GM12875 (cell line): ENCODE data around the gene RNF31.

Experiments used
- H3K4me3 ChIP-seq: one replicate; pipeline ENCODE4 v1.5.1; 2011; ENCODE audit warnings: low read depth, low read length, control low read depth
- TF ChIP-seq, protein P1 (sequence below): IDR thresholded peaks from 2 replicates; pipeline ENCODE4 v1.5.1; 2011; ENCODE audit warnings: low read depth, mild to moderate bottlenecking, control low read depth, inconsistent platforms, low read length, moderate library complexity, borderline replicate concordance; ENCODE audit not compliant: insufficient read depth

RNF31 gene

DNA sequence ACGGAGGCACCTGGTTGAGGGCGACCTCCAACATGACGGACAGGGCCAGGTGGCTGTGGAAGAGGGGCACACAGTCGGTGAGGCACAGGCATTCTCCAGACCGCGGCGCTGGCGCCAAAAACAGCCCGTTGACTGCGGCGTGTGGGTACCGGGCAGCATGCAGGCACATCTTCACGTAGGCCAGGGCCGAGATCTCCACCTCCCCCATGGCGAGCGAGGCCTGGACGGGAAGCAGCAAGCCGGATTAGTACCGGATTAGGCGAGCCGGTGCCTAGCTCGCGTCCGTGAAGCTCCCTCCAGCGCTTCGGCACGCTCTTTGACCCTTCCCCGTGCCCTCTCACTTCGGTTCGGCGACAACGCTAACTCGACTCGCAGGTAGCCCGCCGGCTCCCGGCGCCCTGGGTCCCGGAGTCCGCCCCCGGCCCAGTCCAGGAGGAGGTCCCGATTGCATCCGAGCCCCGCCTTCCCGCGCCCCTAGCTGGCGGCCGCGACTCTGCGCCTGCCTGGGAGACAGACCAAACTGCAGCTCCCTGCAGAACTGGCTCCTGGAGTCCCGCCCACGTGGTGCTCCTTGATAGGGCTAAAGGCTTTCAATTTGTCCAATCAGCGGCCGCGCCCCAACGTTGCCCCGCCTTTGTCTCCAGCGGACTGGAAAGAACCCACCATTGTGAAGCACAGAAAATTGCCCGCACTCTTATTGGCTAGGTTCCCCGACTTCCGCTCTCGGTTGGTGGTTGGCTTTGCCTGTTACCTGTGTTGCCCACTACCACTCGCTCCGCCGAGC, 6.0 kb upstream of the RNF31 start, which contains the start of gene EMC9:
EMC9 (minus strand) TSS at position 495 of the 784 bp plus-strand sequence; CDS start at position 208, 287 bp downstream.
- TF ChIP-seq, protein P1, sequence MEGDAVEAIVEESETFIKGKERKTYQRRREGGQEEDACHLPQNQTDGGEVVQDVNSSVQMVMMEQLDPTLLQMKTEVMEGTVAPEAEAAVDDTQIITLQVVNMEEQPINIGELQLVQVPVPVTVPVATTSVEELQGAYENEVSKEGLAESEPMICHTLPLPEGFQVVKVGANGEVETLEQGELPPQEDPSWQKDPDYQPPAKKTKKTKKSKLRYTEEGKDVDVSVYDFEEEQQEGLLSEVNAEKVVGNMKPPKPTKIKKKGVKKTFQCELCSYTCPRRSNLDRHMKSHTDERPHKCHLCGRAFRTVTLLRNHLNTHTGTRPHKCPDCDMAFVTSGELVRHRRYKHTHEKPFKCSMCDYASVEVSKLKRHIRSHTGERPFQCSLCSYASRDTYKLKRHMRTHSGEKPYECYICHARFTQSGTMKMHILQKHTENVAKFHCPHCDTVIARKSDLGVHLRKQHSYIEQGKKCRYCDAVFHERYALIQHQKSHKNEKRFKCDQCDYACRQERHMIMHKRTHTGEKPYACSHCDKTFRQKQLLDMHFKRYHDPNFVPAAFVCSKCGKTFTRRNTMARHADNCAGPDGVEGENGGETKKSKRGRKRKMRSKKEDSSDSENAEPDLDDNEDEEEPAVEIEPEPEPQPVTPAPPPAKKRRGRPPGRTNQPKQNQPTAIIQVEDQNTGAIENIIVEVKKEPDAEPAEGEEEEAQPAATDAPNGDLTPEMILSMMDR = no peak
- peak within 1 kb of the TSS; percentile 67 for H3K4me3 ChIP-seq

GRCh38 chr14:24143511-24143910, 3.8 kb upstream of the RNF31 start:
- H3K4me3 ChIP-seq = no peak overlapping the region
- TF ChIP-seq, protein P1 = no peak

DNA sequence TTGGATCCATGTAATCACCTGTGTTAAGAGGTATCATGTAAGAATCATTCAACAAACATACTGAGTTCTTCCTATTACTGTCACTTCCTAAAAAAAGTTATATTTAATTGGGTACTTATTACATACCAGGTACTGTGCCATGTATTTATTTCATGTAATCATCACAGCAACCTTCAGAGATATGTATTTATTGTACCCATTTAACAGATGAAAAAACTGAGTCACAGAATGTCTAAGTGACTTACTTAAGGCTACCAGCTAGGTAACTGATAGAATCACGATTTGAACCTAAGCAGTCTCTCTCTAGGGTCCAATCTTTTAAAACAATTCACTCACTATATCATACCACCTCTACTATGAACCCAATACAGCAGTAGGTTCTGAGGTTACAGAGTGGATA, 2.8 kb upstream of the RNF31 start:
- H3K4me3 ChIP-seq = no peak overlapping the region
- TF ChIP-seq, protein P1 = no peak

- H3K4me3 ChIP-seq = peak overlapping the region; percentile 53
- TF ChIP-seq, protein P1 = no peak
Measured at GRCh38 chr14:24145219-24145618, 2.1 kb upstream of the RNF31 start.

- peak overlapping the region; percentile 53 for H3K4me3 ChIP-seq
- TF ChIP-seq, protein P1 = no peak
Measured at GRCh38 chr14:24145690-24146452, 1.4 kb upstream of the RNF31 start.

DNA sequence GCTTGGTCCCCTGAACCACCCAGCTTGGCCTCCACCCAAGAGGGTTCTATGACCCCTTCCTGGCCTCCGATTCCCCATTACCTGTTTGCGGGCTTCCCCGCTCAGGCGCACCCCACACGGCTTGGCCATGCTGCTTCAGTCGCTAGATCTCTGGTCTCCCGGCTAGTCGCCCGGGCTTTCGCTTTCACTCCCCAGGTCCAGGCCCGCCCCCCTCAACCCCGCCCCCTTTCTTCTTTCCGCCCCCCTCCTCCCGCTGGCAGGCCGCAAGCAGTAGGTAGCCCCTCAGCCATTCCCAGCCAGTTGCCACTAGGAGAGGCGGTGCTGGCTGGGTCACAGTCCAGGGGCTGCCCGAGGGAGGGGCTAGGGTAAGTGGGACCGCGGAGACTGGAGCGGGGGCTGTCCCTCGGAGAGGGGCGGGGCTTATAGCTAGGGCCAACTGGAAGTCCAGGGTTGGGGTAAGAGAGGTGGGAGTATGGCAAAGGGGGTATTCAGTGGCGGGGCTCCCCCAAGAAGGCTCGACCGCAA, 783 bp upstream of the RNF31 start, which contains the start of gene PSME2:
PSME2 (minus strand) TSS at position 158 of the 525 bp plus-strand sequence; CDS start at position 129, 29 bp downstream.
- TF ChIP-seq, protein P1 = no peak
- H3K4me3 ChIP-seq = peak within 1 kb of the TSS; percentile 63
